Breast epithelium (tissue), 4 donors: ENCODE results near the gene NCOA5. TPM values are rescaled to one million over a fixed set of nuclear protein-coding genes. Genes with fewer than 3 reads are reported as not detected.

Experiments
- DNase-seq, 2 donors: peaks; one replicate each; pipeline ENCODE4 v3.0.0-alpha.2; 2019; ENCODE audit warnings: low spot score in 2 of 2
- H3K27ac ChIP-seq, 2 donors: fragments of 200-600 bp; sonication (generic) in 1 of 2; one replicate each; pipeline ENCODE4 v1.5.1; 2016 to 2019; ENCODE audit warnings: mild to moderate bottlenecking in 1 of 2
- H3K27me3 ChIP-seq, 2 donors: fragments of 200-600 bp; sonication (generic) in 1 of 2; one replicate each; pipeline versions ENCODE4 v1.5.1 to v1.6.0; 2017 to 2019; ENCODE audit warnings: control low read depth in 1 of 2, mild to moderate bottlenecking in 1 of 2
- H3K36me3 ChIP-seq: fragments of 200-600 bp; one replicate; pipeline ENCODE4 v1.5.1; 2019
- H3K4me1 ChIP-seq, 2 donors: fragments of 200-600 bp; sonication (generic); one replicate each; pipeline ENCODE4 v1.5.1; 2016 to 2019; ENCODE audit warnings: control low read depth in 1 of 2
- H3K4me3 ChIP-seq, 3 donors: fragments of 200-600 bp; sonication (generic); 1 replicate in 2 of 3; 2 replicates in 1 of 3; pipeline ENCODE4 v1.5.1; 2016 to 2019; ENCODE audit warnings: mild to moderate bottlenecking in 3 of 3, moderate library complexity in 2 of 3
- H3K9me3 ChIP-seq, 2 donors: fragments of 200-600 bp; sonication (generic) in 1 of 2; one replicate each; pipeline ENCODE4 v1.5.1; 2016 to 2019; ENCODE audit warnings: control low read depth in 1 of 2
- CTCF ChIP-seq, 3 donors: fragments of 450-650 bp; IDR thresholded peaks; one replicate each; pipeline ENCODE4 v1.5.1; 2016 to 2017; ENCODE audit warnings: antibody characterized with exemption in 3 of 3, mild to moderate bottlenecking in 3 of 3, moderate library complexity in 3 of 3
- POLR2A ChIP-seq: fragments of 450-650 bp; IDR thresholded peaks from one replicate; pipeline ENCODE4 v1.6.1; 2016; ENCODE audit warnings: antibody characterized with exemption, mild to moderate bottlenecking, moderate library complexity
- POLR2AphosphoS5 ChIP-seq, 3 donors: sonication (generic); formaldehyde crosslinking; IDR thresholded peaks; one replicate each; pipeline ENCODE4 v1.6.1; 2017; ENCODE audit warnings: antibody characterized with exemption in 3 of 3
- intact Hi-C: fragments of 100-400 bp; cut with DNase I; formaldehyde crosslinking; loops from one replicate; pipeline ENCODE4 v1.15.1; 2023; ENCODE audit warnings: low total_unique reads
- total RNA-seq, 3 donors: library from RNA; depleted of rRNA; stranded (reverse); fragments of >200 nt; gene quantifications; one replicate each; pipeline ENCODE4 v1.1.0, GENCODE V29; 2016

Gene NCOA5
- total RNA-seq, 3 donors from 2014 or later, result 30.1 to 59.7 (median 36.1) TPM

GRCh38 chr20:46108976-46109375 lies 19.2 kb upstream of the NCOA5 start:
- Histone ChIP-seq H3K27me3 (no peaks in the 10 kb centered on the region), H3K36me3 (no peaks in the 10 kb centered on the region), H3K27ac (no peak overlapping the region), H3K4me1 (no peaks in the 10 kb centered on the region), H3K9me3 (no peaks in the 10 kb centered on the region), H3K4me3 (no peak overlapping the region)
- TF ChIP-seq POLR2AphosphoS5 (IDR thresholded peaks at IDR 0.05) (no peak), CTCF (IDR thresholded peaks at IDR 0.05) (no peak), POLR2A (no peak)
- DNase-seq, result no peak
- intact Hi-C loops, result no loop called here

- no peak for DNase-seq
- Histone ChIP-seq H3K36me3 (no peaks in the 10 kb centered on the region), H3K4me1 (no peaks in the 10 kb centered on the region), H3K9me3 (no peaks in the 10 kb centered on the region), H3K4me3 (no peak overlapping the region), H3K27me3 (no peaks in the 10 kb centered on the region), H3K27ac (no peak overlapping the region)
- intact Hi-C loops, result no loop called here
- no peak for TF ChIP-seq POLR2A
- no peak for TF ChIP-seq POLR2AphosphoS5 (IDR thresholded peaks at IDR 0.05)
- no peak for TF ChIP-seq CTCF (IDR thresholded peaks at IDR 0.05)
These were observed 18.7 kb upstream of the NCOA5 start for GRCh38 chr20:46108435-46108841.

GRCh38 chr20:46107061-46107460 lies 17.3 kb upstream of the NCOA5 start:
- no peak for DNase-seq
- no peaks in the 10 kb centered on the region for H3K9me3 ChIP-seq
- intact Hi-C loops, result no loop called here
- no peak overlapping the region for H3K27ac ChIP-seq
- H3K36me3 ChIP-seq, result no peaks in the 10 kb centered on the region
- no peaks in the 10 kb centered on the region for H3K27me3 ChIP-seq
- no peak overlapping the region for H3K4me3 ChIP-seq
- no peak for TF ChIP-seq CTCF (IDR thresholded peaks at IDR 0.05)
- H3K4me1 ChIP-seq, result no peaks in the 10 kb centered on the region

GRCh38 chr20:46104262-46104661 lies 14.5 kb upstream of the NCOA5 start:
- Histone ChIP-seq H3K27me3 (peaks cover 0 to 17% of the 10 kb centered on the region in 2 donors), H3K4me1 (no peaks in the 10 kb centered on the region)

GRCh38 chr20:46102940-46103339 lies 13.2 kb upstream of the NCOA5 start:
- Histone ChIP-seq H3K36me3 (no peaks in the 10 kb centered on the region), H3K9me3 (no peaks in the 10 kb centered on the region), H3K27ac (no peak overlapping the region), H3K27me3 (peaks cover 0 to 17% of the 10 kb centered on the region in 2 donors), H3K4me3 (no peak overlapping the region), H3K4me1 (no peaks in the 10 kb centered on the region)
- TF ChIP-seq CTCF (IDR thresholded peaks at IDR 0.05) (no peak), POLR2AphosphoS5 (IDR thresholded peaks at IDR 0.05) (no peak), POLR2A (no peak)
- no peak for DNase-seq
- intact Hi-C loops, result no loop called here

More at GRCh38 chr20:46104262-46104661, 14.5 kb upstream of the NCOA5 start:
- no peaks in the 10 kb centered on the region for H3K36me3 ChIP-seq
- intact Hi-C loops, result no loop called here
- no peak for DNase-seq
- no peak overlapping the region for H3K4me3 ChIP-seq
- H3K9me3 ChIP-seq, result no peaks in the 10 kb centered on the region
- H3K27ac ChIP-seq, result no peak overlapping the region
- TF ChIP-seq POLR2AphosphoS5 (IDR thresholded peaks at IDR 0.05) (no peak), POLR2A (no peak), CTCF (IDR thresholded peaks at IDR 0.05) (no peak)
